Coronary artery (tissue), 2 donors: Measurements from ENCODE around the gene SLC47A2.

Source experiments
- DNase-seq: peaks from one replicate; pipeline ENCODE4 v3.0.0-alpha.2; 2017; ENCODE audit warnings: low spot score
- H3K27ac ChIP-seq, 2 donors: fragments of 200-600 bp; sonication (generic); one replicate each; pipeline ENCODE4 v1.5.1; 2016 to 2019
- H3K4me3 ChIP-seq: fragments of 200-600 bp; sonication (generic); 2 replicates; pipeline ENCODE4 v1.5.1; 2016; ENCODE audit warnings: mild to moderate bottlenecking, moderate library complexity
- TF ChIP-seq, protein P1 (sequence below): fragments of 200-600 bp; sonication (generic); IDR thresholded peaks from one replicate; pipeline ENCODE4 v1.5.1; 2019; ENCODE audit warnings: antibody characterized with exemption

Gene SLC47A2

DNA sequence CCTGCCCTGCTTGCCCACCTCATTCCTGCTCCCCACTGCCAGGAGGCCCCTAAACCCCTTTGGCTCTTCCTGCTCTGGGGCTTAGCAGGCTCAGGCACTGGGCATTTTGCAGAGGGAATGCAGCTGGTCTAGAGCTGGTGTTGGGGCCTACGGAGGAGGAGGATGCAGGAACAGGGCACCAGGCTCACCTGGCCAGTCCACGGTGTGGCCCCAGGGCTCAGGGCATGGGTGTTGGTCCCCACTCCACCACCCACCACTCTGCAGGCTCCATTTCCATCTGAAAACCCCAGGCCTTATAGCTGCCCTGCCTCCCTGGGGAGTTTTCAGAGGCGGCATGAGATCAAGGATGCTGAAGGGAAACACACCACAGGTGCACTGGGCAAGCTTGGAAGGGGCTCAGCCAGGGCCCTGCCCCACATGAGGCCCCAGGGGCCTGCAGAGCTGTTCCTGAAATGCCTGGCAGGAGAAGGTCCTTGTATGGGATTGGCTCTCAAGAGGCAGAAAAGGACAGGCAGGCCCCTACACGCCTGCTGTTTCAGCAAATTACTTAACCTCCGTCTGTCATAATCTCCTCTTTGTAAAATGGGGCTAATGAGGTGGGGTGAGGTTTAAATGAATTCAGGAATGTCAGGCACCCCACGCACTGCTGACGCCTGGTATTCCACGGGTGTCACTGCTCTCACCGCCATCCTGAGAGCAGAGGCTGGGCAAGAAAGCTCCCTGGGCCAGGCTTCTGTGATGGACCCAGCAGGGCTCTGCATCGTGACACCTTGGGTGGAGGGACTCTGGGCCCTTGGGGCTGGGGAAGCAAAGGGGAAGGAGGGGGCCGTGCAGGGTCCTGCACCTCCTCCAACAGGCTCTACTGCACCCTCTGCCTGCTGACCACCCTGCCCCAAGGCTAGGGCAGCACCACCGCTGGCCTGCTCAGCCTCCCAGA lies 9.3 kb downstream of the SLC47A2 start:
- DNase-seq = no peak
- Histone ChIP-seq H3K27ac (no peak overlapping the region), H3K4me3 (no peak overlapping the region)
- TF ChIP-seq, protein P1, sequence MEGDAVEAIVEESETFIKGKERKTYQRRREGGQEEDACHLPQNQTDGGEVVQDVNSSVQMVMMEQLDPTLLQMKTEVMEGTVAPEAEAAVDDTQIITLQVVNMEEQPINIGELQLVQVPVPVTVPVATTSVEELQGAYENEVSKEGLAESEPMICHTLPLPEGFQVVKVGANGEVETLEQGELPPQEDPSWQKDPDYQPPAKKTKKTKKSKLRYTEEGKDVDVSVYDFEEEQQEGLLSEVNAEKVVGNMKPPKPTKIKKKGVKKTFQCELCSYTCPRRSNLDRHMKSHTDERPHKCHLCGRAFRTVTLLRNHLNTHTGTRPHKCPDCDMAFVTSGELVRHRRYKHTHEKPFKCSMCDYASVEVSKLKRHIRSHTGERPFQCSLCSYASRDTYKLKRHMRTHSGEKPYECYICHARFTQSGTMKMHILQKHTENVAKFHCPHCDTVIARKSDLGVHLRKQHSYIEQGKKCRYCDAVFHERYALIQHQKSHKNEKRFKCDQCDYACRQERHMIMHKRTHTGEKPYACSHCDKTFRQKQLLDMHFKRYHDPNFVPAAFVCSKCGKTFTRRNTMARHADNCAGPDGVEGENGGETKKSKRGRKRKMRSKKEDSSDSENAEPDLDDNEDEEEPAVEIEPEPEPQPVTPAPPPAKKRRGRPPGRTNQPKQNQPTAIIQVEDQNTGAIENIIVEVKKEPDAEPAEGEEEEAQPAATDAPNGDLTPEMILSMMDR = no peak

DNA sequence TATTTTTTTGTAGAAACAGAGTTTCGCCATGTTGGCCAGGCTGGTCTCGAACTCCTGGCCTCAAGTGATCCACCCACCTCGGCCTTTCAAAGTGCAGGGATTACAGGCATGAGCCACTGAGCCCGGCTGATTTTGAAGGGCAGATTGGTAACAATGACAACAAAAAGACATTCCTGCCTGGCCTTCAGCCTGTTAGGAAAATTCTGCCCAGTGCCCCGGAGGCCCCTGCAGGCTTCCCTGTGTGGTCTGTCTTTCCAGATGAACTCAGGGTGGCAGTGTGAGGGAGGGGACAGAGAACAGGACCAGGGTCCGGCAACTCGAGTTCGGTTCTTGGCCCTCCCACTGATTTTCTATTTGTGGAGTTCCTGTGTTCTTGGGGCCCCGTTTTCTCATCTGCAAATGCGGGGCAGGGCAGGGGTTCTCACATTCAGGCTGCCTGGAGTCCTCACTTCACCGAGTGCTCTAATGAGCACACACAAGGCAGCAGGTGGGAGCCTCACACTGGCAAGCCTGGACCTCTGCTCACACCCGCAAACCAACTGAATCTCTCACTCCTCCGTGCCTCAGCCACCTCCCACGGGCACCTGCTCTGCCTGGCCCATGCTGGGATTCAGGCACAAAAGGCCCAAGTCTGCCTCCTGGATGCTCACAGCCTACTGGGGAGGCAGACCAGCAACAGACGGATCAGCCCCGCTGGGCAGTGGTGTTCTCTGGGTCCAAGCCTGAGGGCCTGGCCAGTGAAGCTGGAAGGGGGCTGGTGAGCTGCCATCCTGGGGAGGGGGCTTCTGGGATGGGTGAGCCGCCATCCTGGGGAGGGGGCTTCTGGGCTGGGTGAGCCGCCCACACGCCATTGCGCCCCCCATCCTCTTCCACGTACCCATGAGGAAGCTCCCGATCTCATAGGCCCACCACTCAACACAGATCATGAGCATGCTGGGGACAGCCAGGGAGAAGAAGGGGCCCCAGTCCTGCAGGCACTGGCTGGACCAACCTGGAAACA lies 10.3 kb downstream of the SLC47A2 start:
- no peak overlapping the region for H3K27ac ChIP-seq
- TF ChIP-seq, protein P1 = no peak
- H3K4me3 ChIP-seq = no peak overlapping the region
- DNase-seq = no peak

DNA sequence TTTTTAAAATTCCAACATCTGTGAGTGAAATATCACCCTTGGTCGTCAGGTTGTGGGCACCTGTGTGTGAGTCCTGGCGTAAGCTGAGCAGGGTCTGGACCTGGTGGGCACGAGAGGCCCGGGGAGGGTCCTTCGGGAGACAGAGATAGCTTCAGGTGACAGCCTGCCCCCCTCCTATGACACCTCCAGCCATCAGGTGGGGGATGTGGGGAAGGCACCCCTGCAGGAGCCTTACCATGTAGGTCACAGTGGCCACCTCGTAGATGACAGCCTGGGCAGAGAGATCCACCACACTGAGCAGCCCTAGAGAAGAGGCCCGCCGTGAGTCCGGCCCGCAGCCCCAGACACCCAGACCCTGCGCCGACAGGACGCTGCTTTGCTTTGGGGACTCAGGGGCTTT lies 11.2 kb downstream of the SLC47A2 start:
- DNase-seq = no peak
- Histone ChIP-seq H3K27ac (no peak overlapping the region), H3K4me3 (no peak overlapping the region)
- TF ChIP-seq, protein P1 = no peak

DNA sequence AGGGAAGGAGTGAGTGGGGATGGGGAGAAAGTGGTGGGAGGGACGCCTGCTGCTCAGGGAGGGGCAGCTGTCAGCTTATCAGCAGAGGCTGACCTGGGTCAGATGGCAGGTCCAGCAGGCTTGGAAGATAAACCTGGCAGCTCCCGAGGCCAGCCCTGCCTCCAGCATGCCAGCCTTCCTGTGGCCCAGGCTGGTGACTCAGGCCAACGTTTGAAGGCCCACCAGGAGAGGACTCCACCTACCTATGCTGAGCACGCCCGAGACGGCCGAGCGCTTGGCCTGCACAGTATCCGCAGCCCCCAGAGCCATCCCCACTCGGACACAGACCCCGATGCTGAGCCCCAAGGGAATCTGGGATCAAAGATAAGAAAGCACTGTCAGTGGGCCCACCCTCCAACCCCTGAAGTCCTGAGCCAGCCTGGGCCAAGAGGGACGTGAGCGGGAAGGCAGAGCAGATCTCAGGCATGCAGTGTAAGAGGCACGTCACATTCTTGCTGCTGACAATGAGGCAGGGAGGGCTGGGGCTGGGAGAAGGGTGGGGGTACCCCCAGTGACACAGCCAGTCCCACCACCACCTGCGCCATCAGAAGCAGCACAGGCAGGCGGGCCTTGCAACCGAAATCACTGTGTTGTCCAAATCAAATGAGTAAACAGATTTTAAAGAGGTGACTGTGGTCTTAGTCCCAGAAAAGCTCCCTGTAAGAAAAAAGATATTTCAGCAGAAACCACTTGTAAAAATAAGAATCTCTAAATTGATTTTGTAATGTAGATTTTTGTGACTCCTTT lies 12.4 kb downstream of the SLC47A2 start:
- Histone ChIP-seq H3K27ac (peak overlapping the region; percentile 5 to 32), H3K4me3 (no peak overlapping the region)
- TF ChIP-seq, protein P1 = no peak
- DNase-seq = no peak

DNA sequence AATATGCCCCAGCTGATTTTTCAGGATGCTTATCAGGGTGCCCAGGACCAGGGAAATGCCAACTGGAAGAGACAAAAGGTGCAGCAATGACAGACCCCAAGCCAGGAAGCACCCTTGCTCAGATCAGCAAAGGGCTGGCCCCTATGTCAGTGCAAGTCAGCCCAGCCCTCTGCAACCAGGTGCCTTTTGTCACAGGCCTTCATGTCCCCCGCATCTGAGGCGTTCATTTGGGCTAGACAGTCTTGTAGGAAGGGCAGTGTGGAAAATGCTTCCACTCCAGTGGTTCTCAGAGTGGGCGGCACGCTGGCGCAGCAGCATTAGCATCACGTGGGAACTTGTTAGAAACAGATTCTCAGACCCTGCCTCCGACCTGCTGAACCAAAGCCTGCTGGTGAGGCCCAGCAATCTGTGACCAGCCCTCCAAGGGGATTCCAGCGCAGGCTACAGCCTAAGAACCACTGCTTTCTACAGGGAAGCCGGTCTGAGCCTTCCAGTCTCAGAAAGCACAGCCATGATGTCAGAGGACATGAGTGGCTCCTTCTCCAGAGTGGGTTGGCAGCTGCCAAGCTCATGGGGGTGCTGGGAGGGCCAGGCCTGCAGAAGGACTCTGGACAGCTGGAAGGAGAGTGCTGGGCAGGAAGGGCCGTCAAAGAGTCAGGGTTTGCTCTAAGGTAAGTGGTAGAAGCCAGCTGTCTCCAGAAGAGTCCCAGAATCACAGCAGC lies 13.1 kb downstream of the SLC47A2 start:
- Histone ChIP-seq H3K27ac (peak overlapping the region; percentile 5 to 32), H3K4me3 (no peak overlapping the region)
- no peak for DNase-seq
- TF ChIP-seq, protein P1 = no peak

DNA sequence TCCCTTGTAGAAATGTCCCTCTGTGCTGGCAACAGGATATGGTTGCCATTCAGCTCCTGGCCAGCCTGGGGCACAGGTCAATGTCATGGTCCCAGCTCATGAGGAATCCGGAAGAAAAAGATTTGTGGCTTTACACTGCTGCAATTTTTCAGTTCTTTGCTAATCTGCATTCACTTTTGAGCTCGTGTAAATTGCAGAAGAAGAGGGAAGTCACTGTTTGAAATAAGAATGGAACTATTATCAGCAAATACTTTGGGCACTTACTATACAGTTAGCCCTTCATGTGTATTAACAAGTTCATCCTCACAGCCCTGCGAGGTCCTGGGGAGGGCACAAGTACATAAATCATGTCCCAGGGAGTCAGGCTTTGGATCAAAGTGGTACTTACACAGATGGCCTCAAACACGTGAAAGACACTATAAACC lies 14.2 kb downstream of the SLC47A2 start:
- DNase-seq = no peak
- H3K4me3 ChIP-seq = no peak overlapping the region
- TF ChIP-seq, protein P1 = no peak
- H3K27ac ChIP-seq = no peak overlapping the region
